Endodermal cell (in vitro differentiated cells): ENCODE data around the gene TAF1D. TPM values are rescaled to one million over a fixed set of nuclear protein-coding genes. Genes with fewer than 3 reads are reported as not detected.
"Not testable (repeated sequence)": the region's sequence is repeated elsewhere in the genome, so short reads cannot be mapped to it uniquely, and the experiment has no call there.

Experiments used
- DNase-seq: peaks from one replicate; pipeline ENCODE4 v3.0.0-alpha.2; 2017
- H3K27ac ChIP-seq: 2 replicates; pipeline ENCODE4 v1.5.1; 2013; ENCODE audit warnings: mild to moderate bottlenecking, low read depth, low read length, moderate library complexity
- H3K27me3 ChIP-seq: 2 replicates; pipeline ENCODE4 v1.6.1; 2013; ENCODE audit warnings: mild to moderate bottlenecking, low read length, moderate library complexity; ENCODE audit not compliant: insufficient read depth, control insufficient read depth, poor library complexity, severe bottlenecking
- H3K36me3 ChIP-seq: 2 replicates; pipeline ENCODE4 v1.7.0; 2013; ENCODE audit warnings: mild to moderate bottlenecking, low read length, moderate library complexity; ENCODE audit not compliant: control insufficient read depth, insufficient read depth
- H3K4me1 ChIP-seq: one replicate; pipeline ENCODE4 v1.7.0; 2013; ENCODE audit warnings: low read length; ENCODE audit not compliant: control insufficient read depth, insufficient read depth
- H3K4me3 ChIP-seq: 2 replicates; pipeline ENCODE4 v1.5.1; 2013; ENCODE audit warnings: mild to moderate bottlenecking, low read length, moderate library complexity
- H3K9ac ChIP-seq: 2 replicates; pipeline ENCODE4 v1.6.1; 2013; ENCODE audit warnings: mild to moderate bottlenecking, low read length, moderate library complexity; ENCODE audit not compliant: poor library complexity, severe bottlenecking; ENCODE audit errors: extremely low read depth
- H3K9me3 ChIP-seq: 2 replicates; pipeline ENCODE4 v1.6.1; 2013; ENCODE audit warnings: mild to moderate bottlenecking, low read length, moderate library complexity; ENCODE audit not compliant: control insufficient read depth
- H3K27ac Mint-ChIP-seq: 2 replicates; pipeline ENCODE4 v1.8.0; 2020; ENCODE audit warnings: mixed read lengths
- H3K27me3 Mint-ChIP-seq: 2 replicates; pipeline ENCODE4 v1.8.0; 2021; ENCODE audit warnings: mild to moderate bottlenecking, mixed read lengths; ENCODE audit not compliant: insufficient read depth
- H3K36me3 Mint-ChIP-seq: 2 replicates; pipeline ENCODE4 v1.8.0; 2020; ENCODE audit warnings: low read depth, mixed read lengths
- H3K4me1 Mint-ChIP-seq: 2 replicates; pipeline ENCODE4 v1.8.0; 2020; ENCODE audit warnings: mixed read lengths
- H3K4me3 Mint-ChIP-seq: 2 replicates; pipeline ENCODE4 v1.8.0; 2020; ENCODE audit warnings: mild to moderate bottlenecking, moderate library complexity, mixed read lengths
- H3K9me3 Mint-ChIP-seq: 2 replicates; pipeline ENCODE4 v1.8.0; 2020; ENCODE audit warnings: mild to moderate bottlenecking, mixed read lengths
- CTCF ChIP-seq: fragments of 200-600 bp; sonication (generic); conservative IDR thresholded peaks from 2 replicates; pipeline ENCODE4 v1.5.0; 2021; ENCODE audit warnings: antibody characterized with exemption, mild to moderate bottlenecking
- WGBS, 2 experiments: methylation state at CpG; one replicate each; pipeline versions ENCODE4 v1.1.5 to v1.1.7; 2013; ENCODE audit warnings: missing lambda C conversion rate in 2 of 2, mixed read lengths in 1 of 2; ENCODE audit not compliant: insufficient coverage in 1 of 2, insufficient read length in 1 of 2; 5-methylcytosine and 5-hydroxymethylcytosine counted together
- total RNA-seq, 2 donors: library from RNA; stranded (reverse); fragmentation: NEBNext Ultra II Directional in 1 of 2; extraction: Animal tissue kit (Norgen Biotek cat#: 25700) in 1 of 2; gene quantifications; 2 replicates in 1 of 2; 3 replicates in 1 of 2; pipeline ENCODE4 v1.2.1, GENCODE V29; 2021

Gene TAF1D
- total RNA-seq, 2 donors from 2014 or later = 195 to 231 TPM

GRCh38 chr11:93766504-93766903 lies 25.2 kb upstream of the TAF1D start:
- Mint-ChIP-seq H3K4me3 (no peak overlapping the region), H3K36me3 (peaks cover 24% of the 10 kb centered on the region), H3K4me1 (peaks cover 40% of the 10 kb centered on the region), H3K27ac (no peak overlapping the region), H3K9me3 (peaks cover 20% of the 10 kb centered on the region), H3K27me3 (no peaks in the 10 kb centered on the region)
- Histone ChIP-seq H3K36me3 (peaks cover 19% of the 10 kb centered on the region), H3K9ac (no peak overlapping the region), H3K27ac (no peak overlapping the region), H3K4me3 (no peak overlapping the region), H3K27me3 (no peaks in the 10 kb centered on the region), H3K4me1 (no peaks in the 10 kb centered on the region), H3K9me3 (peaks cover 29% of the 10 kb centered on the region)
- no peak for TF ChIP-seq CTCF
- DNase-seq = no peak
- 93 to 96% methylated on average over 4 to 5 of the region's 5 CpGs for WGBS, 2 experiments

- no peaks in the 10 kb centered on the region for H3K27me3 ChIP-seq
- Mint-ChIP-seq H3K4me1 (peaks cover 31% of the 10 kb centered on the region), H3K27me3 (no peaks in the 10 kb centered on the region), H3K27ac (peak overlapping the region; percentile 82), H3K9me3 (peaks cover 20% of the 10 kb centered on the region), H3K4me3 (no peak overlapping the region), H3K36me3 (peaks cover 32% of the 10 kb centered on the region)
- H3K4me3 ChIP-seq = no peak overlapping the region
- TF ChIP-seq CTCF = no peak
- peaks cover 26% of the 10 kb centered on the region for H3K36me3 ChIP-seq
- 48% methylated on average over 2 of the region's 2 CpGs; no CpG with 5 or more reads in 1 of the 2 experiments for WGBS, 2 experiments
- no peak overlapping the region for H3K9ac ChIP-seq
- no peak for DNase-seq
- no peaks in the 10 kb centered on the region for H3K4me1 ChIP-seq
- peaks cover 21% of the 10 kb centered on the region for H3K9me3 ChIP-seq
- no peak overlapping the region for H3K27ac ChIP-seq
Observed at GRCh38 chr11:93765551-93765950, 24.3 kb upstream of the TAF1D start.

- DNase-seq = no peak
- TF ChIP-seq CTCF = no peak
- H3K9me3 Mint-ChIP-seq = peaks cover 12% of the 10 kb centered on the region
- H3K36me3 Mint-ChIP-seq = peaks cover 54% of the 10 kb centered on the region
- H3K27me3 Mint-ChIP-seq = no peaks in the 10 kb centered on the region
- no peak overlapping the region for H3K9ac ChIP-seq
- WGBS, 2 experiments = no CpG with 5 or more reads among the region's 1 CpG
- H3K9me3 ChIP-seq = peaks cover 12% of the 10 kb centered on the region
- no peaks in the 10 kb centered on the region for H3K4me1 ChIP-seq
- no peaks in the 10 kb centered on the region for H3K27me3 ChIP-seq
- no peak overlapping the region for H3K27ac ChIP-seq
- no peak overlapping the region for H3K4me3 ChIP-seq
- H3K36me3 ChIP-seq = peaks cover 46% of the 10 kb centered on the region
- no peak overlapping the region for H3K4me3 Mint-ChIP-seq
- peaks cover 10% of the 10 kb centered on the region for H3K4me1 Mint-ChIP-seq
- no peak overlapping the region for H3K27ac Mint-ChIP-seq
Observed at GRCh38 chr11:93761910-93762309, 20.6 kb upstream of the TAF1D start.

- not testable (repeated sequence) for H3K27ac Mint-ChIP-seq, H3K27ac ChIP-seq, DNase-seq, H3K4me3 Mint-ChIP-seq, H3K4me1 ChIP-seq, H3K9me3 ChIP-seq, H3K9me3 Mint-ChIP-seq, H3K9ac ChIP-seq, H3K4me1 Mint-ChIP-seq, H3K4me3 ChIP-seq, H3K27me3 ChIP-seq, H3K27me3 Mint-ChIP-seq
- WGBS, 2 experiments = 80 to 100% methylated on average over 1 to 2 of the region's 4 CpGs
- peaks cover 56% of the 10 kb centered on the region for H3K36me3 ChIP-seq
- peaks cover 57% of the 10 kb centered on the region for H3K36me3 Mint-ChIP-seq
Observed at GRCh38 chr11:93759123-93759522, 17.8 kb upstream of the TAF1D start.
